CD14-positive monocyte (primary cell): ENCODE measurements around the gene DCDC2. TPM values are rescaled to one million over a fixed set of nuclear protein-coding genes. Genes with fewer than 3 reads are reported as not detected.
"Not testable (repeated sequence)": the region's sequence is repeated elsewhere in the genome, so short reads cannot be mapped to it uniquely, and the experiment has no call there.

Experiments
- DNase-seq, 3 donors: peaks; one replicate each; pipeline ENCODE4 v3.0.0-alpha.2; 2011 to 2022
- H2AFZ ChIP-seq: 2 replicates; pipeline ENCODE4 v1.6.0; 2012; ENCODE audit warnings: mild to moderate bottlenecking, low read depth, low read length, inconsistent platforms; ENCODE audit not compliant: insufficient read depth, poor library complexity, severe bottlenecking
- H3K27ac ChIP-seq, 2 donors: 1 replicate in 1 of 2; 2 replicates in 1 of 2; pipeline ENCODE4 v1.5.1; 2012 to 2013; ENCODE audit warnings: low read length in 2 of 2, control low read depth in 1 of 2, inconsistent platforms in 1 of 2, low read depth in 1 of 2, mild to moderate bottlenecking in 1 of 2
- H3K27me3 ChIP-seq, 2 donors: one replicate each; pipeline versions ENCODE4 v1.6.0 to v1.6.1; 2011 to 2013; ENCODE audit warnings: low read length in 2 of 2; ENCODE audit not compliant: control insufficient read depth in 2 of 2, insufficient read depth in 2 of 2
- H3K36me3 ChIP-seq, 2 donors: replicated peaks in 1 of 2; 1 replicate in 1 of 2; 2 replicates in 1 of 2; pipeline versions ENCODE4 v1.5.1 to v1.6.1; 2012 to 2013; ENCODE audit warnings: low read length in 2 of 2, control low read depth in 1 of 2, inconsistent platforms in 1 of 2, mild to moderate bottlenecking in 1 of 2; ENCODE audit not compliant: insufficient read depth in 2 of 2, control insufficient read depth in 1 of 2
- H3K4me1 ChIP-seq, 2 donors: 1 replicate in 1 of 2; 2 replicates in 1 of 2; pipeline versions ENCODE4 v1.5.1 to v1.6.1; 2012 to 2013; ENCODE audit warnings: low read length in 2 of 2, control low read depth in 1 of 2, inconsistent platforms in 1 of 2, mild to moderate bottlenecking in 1 of 2, moderate library complexity in 1 of 2; ENCODE audit not compliant: insufficient read depth in 2 of 2, control insufficient read depth in 1 of 2
- H3K4me2 ChIP-seq: replicated peaks from 2 replicates; pipeline ENCODE3; 2012; ENCODE audit warnings: low read length, moderate library complexity, mild to moderate bottlenecking; ENCODE audit not compliant: poor library complexity, severe bottlenecking; ENCODE audit errors: extremely low read depth
- H3K4me3 ChIP-seq, 3 experiments: fragments of 200-600 bp in 1 of 3; sonication (generic) in 1 of 3; replicated peaks in 1 of 3; 1 replicate in 2 of 3; 2 replicates in 1 of 3; pipeline ENCODE4 v1.5.1; 2011 to 2013; ENCODE audit warnings: low read length in 3 of 3, mild to moderate bottlenecking in 3 of 3, control low read depth in 2 of 3, low read depth in 2 of 3, inconsistent platforms in 1 of 3, moderate library complexity in 1 of 3
- H3K79me2 ChIP-seq: 2 replicates; pipeline ENCODE4 v1.6.0; 2012; ENCODE audit warnings: mild to moderate bottlenecking, control low read depth, inconsistent platforms, low read length, moderate library complexity; ENCODE audit not compliant: insufficient read depth
- H3K9ac ChIP-seq: 2 replicates; pipeline ENCODE4 v1.6.0; 2017; ENCODE audit warnings: low read length, mild to moderate bottlenecking; ENCODE audit not compliant: insufficient read depth, poor library complexity, severe bottlenecking
- H3K9me3 ChIP-seq, 2 donors: replicated peaks in 1 of 2; 1 replicate in 1 of 2; 2 replicates in 1 of 2; pipeline versions ENCODE4 v1.5.1 to v1.6.1; 2012 to 2013; ENCODE audit warnings: low read length in 2 of 2, control low read depth in 1 of 2; ENCODE audit not compliant: control insufficient read depth in 1 of 2, insufficient read depth in 1 of 2
- H4K20me1 ChIP-seq: 2 replicates; pipeline ENCODE4 v1.6.0; 2012; ENCODE audit warnings: mild to moderate bottlenecking, low read length, control low read depth, moderate library complexity; ENCODE audit not compliant: insufficient read depth
- H3K27ac Mint-ChIP-seq, 7 donors: one replicate each; pipeline ENCODE4 v1.8.0; 2020; ENCODE audit warnings: mild to moderate bottlenecking in 7 of 7, mixed read lengths in 7 of 7, moderate library complexity in 6 of 7, inconsistent platforms in 2 of 7
- H3K27me3 Mint-ChIP-seq, 3 donors: one replicate each; pipeline ENCODE4 v1.8.0; 2021 to 2022; ENCODE audit warnings: low read depth in 3 of 3, mild to moderate bottlenecking in 3 of 3, mixed read lengths in 3 of 3, moderate library complexity in 3 of 3, inconsistent platforms in 1 of 3
- H3K36me3 Mint-ChIP-seq, 2 donors: one replicate each; pipeline ENCODE4 v1.8.0; 2020; ENCODE audit warnings: mixed read lengths in 2 of 2, inconsistent platforms in 1 of 2, mild to moderate bottlenecking in 1 of 2
- H3K4me1 Mint-ChIP-seq: one replicate; pipeline ENCODE4 v1.8.0; 2020; ENCODE audit warnings: mild to moderate bottlenecking, mixed read lengths
- H3K4me3 Mint-ChIP-seq, 2 donors: one replicate each; pipeline ENCODE4 v1.8.0; 2020; ENCODE audit warnings: mild to moderate bottlenecking in 2 of 2, mixed read lengths in 2 of 2, moderate library complexity in 1 of 2
- H3K9me3 Mint-ChIP-seq, 7 donors: one replicate each; pipeline ENCODE4 v1.8.0; 2020 to 2022; ENCODE audit warnings: mixed read lengths in 7 of 7, mild to moderate bottlenecking in 6 of 7, moderate library complexity in 6 of 7, inconsistent platforms in 2 of 7
- WGBS: methylation state at CpG from one replicate; pipeline ENCODE4 v1.1.5; 2013; ENCODE audit warnings: missing lambda C conversion rate; ENCODE audit not compliant: insufficient coverage; 5-methylcytosine and 5-hydroxymethylcytosine counted together
- intact Hi-C, 2 donors: fragments of 100-400 bp; cut with micrococcal nuclease; formaldehyde crosslinking; loops; one replicate each; pipeline versions ENCODE4 v1.15.0 to v1.15.1; 2023
- polyA plus RNA-seq, 3 donors: library from polyadenylated mRNA; depleted of rRNA in 1 of 3; unstranded in 2 of 3; stranded (reverse) in 1 of 3; fragments of 300-500 nt in 2 of 3; fragments of >200 nt in 1 of 3; fragmentation: Illumina TruSeq in 2 of 3; gene quantifications; 1 replicate in 2 of 3; 2 replicates in 1 of 3; pipeline ENCODE4 v1.2.3, GENCODE V29; 2012 to 2021
- TF ChIP-seq, protein P1 (sequence below): fragments of 200-600 bp; IDR thresholded peaks from one replicate; pipeline ENCODE4 v1.8.0; 2022; ENCODE audit warnings: antibody characterized with exemption, mild to moderate bottlenecking

DCDC2 gene
- polyA plus RNA-seq, 3 donors: not detected

DNA sequence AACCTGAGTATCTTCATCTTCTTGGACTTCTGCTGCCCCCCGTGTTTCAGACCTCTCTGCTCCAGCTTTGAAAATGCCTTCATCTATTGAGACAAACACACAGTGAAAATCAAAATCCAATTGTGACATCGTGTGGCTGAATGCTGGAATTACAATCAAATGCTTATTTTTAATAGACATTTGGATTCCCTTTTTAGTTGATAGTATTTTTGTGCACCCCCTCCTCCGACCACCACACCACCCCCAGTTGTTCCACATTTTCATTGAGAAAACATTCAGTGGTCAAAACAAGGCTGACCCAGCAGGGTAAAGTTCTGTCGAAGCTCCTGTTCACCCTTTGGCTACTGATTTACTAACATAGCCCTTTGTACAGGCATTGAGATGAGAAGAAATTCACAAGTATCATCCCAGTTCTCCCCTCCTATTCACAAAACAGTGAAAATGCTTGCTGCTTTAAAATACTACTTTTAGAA lies 152.8 kb downstream of the DCDC2 start:
- Histone ChIP-seq H3K4me2 (no peak overlapping the region), H3K27me3 (no peaks in the 10 kb centered on the region), H3K27ac (no peak overlapping the region), H3K79me2 (no peaks in the 10 kb centered on the region), H2AFZ (no peak overlapping the region), H4K20me1 (no peaks in the 10 kb centered on the region), H3K36me3 (no peaks in the 10 kb centered on the region), H3K4me1 (no peaks in the 10 kb centered on the region), H3K9ac (no peak overlapping the region), H3K4me3 (no peak overlapping the region), H3K9me3 (no peaks in the 10 kb centered on the region)
- TF ChIP-seq, protein P1, sequence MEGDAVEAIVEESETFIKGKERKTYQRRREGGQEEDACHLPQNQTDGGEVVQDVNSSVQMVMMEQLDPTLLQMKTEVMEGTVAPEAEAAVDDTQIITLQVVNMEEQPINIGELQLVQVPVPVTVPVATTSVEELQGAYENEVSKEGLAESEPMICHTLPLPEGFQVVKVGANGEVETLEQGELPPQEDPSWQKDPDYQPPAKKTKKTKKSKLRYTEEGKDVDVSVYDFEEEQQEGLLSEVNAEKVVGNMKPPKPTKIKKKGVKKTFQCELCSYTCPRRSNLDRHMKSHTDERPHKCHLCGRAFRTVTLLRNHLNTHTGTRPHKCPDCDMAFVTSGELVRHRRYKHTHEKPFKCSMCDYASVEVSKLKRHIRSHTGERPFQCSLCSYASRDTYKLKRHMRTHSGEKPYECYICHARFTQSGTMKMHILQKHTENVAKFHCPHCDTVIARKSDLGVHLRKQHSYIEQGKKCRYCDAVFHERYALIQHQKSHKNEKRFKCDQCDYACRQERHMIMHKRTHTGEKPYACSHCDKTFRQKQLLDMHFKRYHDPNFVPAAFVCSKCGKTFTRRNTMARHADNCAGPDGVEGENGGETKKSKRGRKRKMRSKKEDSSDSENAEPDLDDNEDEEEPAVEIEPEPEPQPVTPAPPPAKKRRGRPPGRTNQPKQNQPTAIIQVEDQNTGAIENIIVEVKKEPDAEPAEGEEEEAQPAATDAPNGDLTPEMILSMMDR: peak; percentile 69
- no peaks in the 10 kb centered on the region for H3K4me1 Mint-ChIP-seq
- H3K27ac Mint-ChIP-seq: no peak overlapping the region
- peak in 1 of 3 donors; percentile 14 for DNase-seq
- no peaks in the 10 kb centered on the region for H3K36me3 Mint-ChIP-seq
- H3K4me3 Mint-ChIP-seq: no peak overlapping the region
- no CpG with 5 or more reads among the region's 4 CpGs for WGBS
- H3K9me3 Mint-ChIP-seq: peaks cover 0 to 10% (median 4%) of the 10 kb centered on the region in 7 donors
- intact Hi-C loops: no loop called here
- peaks cover 0 to 4% (median 3%) of the 10 kb centered on the region in 3 donors for H3K27me3 Mint-ChIP-seq

DNA sequence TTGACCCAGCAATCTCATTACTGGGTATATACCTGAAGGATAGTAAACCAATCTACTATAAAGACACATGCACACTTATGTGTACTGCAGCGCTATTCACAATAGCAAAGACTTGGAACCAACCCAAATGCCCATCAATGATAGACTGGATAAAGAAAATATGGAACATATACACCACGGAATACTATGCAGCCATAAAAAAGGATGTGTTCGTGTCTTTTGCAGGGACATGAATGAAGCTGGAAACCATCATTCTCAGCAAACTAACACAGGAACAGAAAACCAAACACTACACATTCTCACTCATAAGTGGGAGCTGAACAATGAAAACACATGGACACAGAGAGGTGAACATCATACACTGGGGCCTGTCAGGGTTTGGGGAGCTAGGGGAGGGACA lies 153.7 kb downstream of the DCDC2 start:
- DNase-seq, H2AFZ ChIP-seq, H3K36me3 Mint-ChIP-seq, H3K79me2 ChIP-seq, H3K9ac ChIP-seq, H3K9me3 ChIP-seq, H3K4me1 Mint-ChIP-seq, H3K27me3 ChIP-seq, H3K4me3 Mint-ChIP-seq, H3K27ac ChIP-seq, H3K36me3 ChIP-seq, H3K27me3 Mint-ChIP-seq, H3K4me1 ChIP-seq, intact Hi-C loops, H3K4me3 ChIP-seq, H3K27ac Mint-ChIP-seq, H4K20me1 ChIP-seq, H3K4me2 ChIP-seq: not testable (repeated sequence)
- 88% methylated on average over 1 of the region's 3 CpGs for WGBS
- peaks cover 0 to 11% (median 6%) of the 10 kb centered on the region in 7 donors for H3K9me3 Mint-ChIP-seq
